Upper lobe of right lung (tissue), 1 donor: Measurements from ENCODE around the gene MYO18B. TPM values are rescaled to one million over a fixed set of nuclear protein-coding genes. Genes with fewer than 3 reads are reported as not detected.

Source experiments
- ATAC-seq: fragments of 200-7000 bp; cut with Tn5 transposase; one replicate; pipeline ENCODE4 v1.9.1; 2020; ENCODE audit warnings: mild to moderate bottlenecking, moderate library complexity
- DNase-seq: peaks from one replicate; pipeline ENCODE4 v3.0.0-alpha.2; 2020
- H3K27ac ChIP-seq: fragments of 200-600 bp; one replicate; pipeline ENCODE4 v1.8.0; 2022
- H3K27me3 ChIP-seq: fragments of 200-600 bp; one replicate; pipeline ENCODE4 v1.8.0; 2022; ENCODE audit warnings: mild to moderate bottlenecking
- H3K36me3 ChIP-seq: fragments of 200-600 bp; one replicate; pipeline ENCODE4 v1.8.0; 2022
- H3K4me1 ChIP-seq: fragments of 200-600 bp; one replicate; pipeline ENCODE4 v1.8.0; 2022
- H3K4me3 ChIP-seq: fragments of 200-600 bp; one replicate; pipeline ENCODE4 v1.8.0; 2022; ENCODE audit warnings: mild to moderate bottlenecking
- H3K9me3 ChIP-seq: fragments of 200-600 bp; one replicate; pipeline ENCODE4 v1.8.0; 2022
- intact Hi-C: fragments of 100-400 bp; cut with DNase I; formaldehyde crosslinking; loops from one replicate; pipeline ENCODE4 v1.11.0; 2022
- total RNA-seq: library from RNA; stranded (reverse); fragmentation: NEBNext Ultra II Directional; extraction: Animal tissue kit (Norgen Biotek cat#: 25700); gene quantifications from one replicate; pipeline ENCODE4 v1.2.1, GENCODE V29; 2021
- TF ChIP-seq, protein P1 (sequence below): fragments of 200-600 bp; IDR thresholded peaks from one replicate; pipeline ENCODE4 v1.8.0; 2022; ENCODE audit warnings: antibody characterized with exemption
- donor health status: DM: no; HTN: yes; CAD: no; lungs with severe emphysema.

The MYO18B gene
- total RNA-seq, 1 donor from 2014 or later = 0.14 TPM

DNA sequence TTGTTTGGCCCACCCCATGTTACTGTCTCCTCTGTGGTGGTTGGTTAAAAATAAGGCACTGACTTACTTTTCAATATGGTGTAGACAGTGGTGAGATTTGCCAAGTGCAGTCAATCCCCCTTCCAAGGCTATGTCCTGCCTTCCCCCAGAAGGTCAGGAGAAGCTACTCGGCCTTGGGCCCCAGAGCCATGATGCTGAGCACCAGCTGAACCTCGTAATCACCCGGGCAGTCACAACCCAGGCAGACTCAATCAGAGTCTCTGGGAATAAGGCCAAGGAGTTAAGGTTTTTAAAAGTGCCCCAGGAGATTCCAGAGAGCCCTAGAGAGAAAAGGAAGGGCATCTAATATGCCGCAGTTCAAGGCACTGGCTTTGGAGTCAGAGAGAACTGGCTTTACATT is 23.8 kb downstream of the MYO18B start:
- ATAC-seq (no peak), DNase-seq (no peak)
- TF ChIP-seq, protein P1, sequence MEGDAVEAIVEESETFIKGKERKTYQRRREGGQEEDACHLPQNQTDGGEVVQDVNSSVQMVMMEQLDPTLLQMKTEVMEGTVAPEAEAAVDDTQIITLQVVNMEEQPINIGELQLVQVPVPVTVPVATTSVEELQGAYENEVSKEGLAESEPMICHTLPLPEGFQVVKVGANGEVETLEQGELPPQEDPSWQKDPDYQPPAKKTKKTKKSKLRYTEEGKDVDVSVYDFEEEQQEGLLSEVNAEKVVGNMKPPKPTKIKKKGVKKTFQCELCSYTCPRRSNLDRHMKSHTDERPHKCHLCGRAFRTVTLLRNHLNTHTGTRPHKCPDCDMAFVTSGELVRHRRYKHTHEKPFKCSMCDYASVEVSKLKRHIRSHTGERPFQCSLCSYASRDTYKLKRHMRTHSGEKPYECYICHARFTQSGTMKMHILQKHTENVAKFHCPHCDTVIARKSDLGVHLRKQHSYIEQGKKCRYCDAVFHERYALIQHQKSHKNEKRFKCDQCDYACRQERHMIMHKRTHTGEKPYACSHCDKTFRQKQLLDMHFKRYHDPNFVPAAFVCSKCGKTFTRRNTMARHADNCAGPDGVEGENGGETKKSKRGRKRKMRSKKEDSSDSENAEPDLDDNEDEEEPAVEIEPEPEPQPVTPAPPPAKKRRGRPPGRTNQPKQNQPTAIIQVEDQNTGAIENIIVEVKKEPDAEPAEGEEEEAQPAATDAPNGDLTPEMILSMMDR = no peak
- no peak overlapping the region for H3K27ac ChIP-seq
- no peaks in the 10 kb centered on the region for H3K36me3 ChIP-seq
- H3K4me3 ChIP-seq = no peak overlapping the region
- intact Hi-C loops = no loop called here
- H3K4me1 ChIP-seq = no peaks in the 10 kb centered on the region
- H3K9me3 ChIP-seq = peaks cover 12% of the 10 kb centered on the region
- no peaks in the 10 kb centered on the region for H3K27me3 ChIP-seq

DNA sequence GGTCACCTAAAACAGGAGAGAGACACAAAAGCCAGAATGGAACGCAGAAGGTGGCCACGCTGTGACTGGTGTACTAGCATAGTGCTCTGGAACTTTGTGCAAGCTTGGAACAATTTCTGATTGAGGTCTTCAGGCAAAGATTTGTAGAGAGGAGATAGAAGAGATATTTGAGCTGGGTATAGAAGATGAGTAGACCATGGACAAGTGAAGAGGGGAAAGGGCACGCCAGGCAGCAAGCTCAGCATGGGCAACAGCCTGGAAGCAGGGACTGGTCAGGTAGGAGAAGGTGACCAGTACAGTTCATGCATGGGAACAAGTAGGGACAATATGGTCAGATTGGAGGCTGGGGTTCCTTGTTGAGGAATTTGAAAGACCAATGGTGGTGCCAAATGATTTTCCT is 24.4 kb downstream of the MYO18B start:
- intact Hi-C loops = no loop called here
- Histone ChIP-seq H3K27ac (no peak overlapping the region), H3K4me3 (no peak overlapping the region), H3K4me1 (no peaks in the 10 kb centered on the region), H3K36me3 (no peaks in the 10 kb centered on the region), H3K9me3 (peaks cover 12% of the 10 kb centered on the region), H3K27me3 (no peaks in the 10 kb centered on the region)
- TF ChIP-seq, protein P1 = no peak
- DNase-seq (no peak), ATAC-seq (no peak)

DNA sequence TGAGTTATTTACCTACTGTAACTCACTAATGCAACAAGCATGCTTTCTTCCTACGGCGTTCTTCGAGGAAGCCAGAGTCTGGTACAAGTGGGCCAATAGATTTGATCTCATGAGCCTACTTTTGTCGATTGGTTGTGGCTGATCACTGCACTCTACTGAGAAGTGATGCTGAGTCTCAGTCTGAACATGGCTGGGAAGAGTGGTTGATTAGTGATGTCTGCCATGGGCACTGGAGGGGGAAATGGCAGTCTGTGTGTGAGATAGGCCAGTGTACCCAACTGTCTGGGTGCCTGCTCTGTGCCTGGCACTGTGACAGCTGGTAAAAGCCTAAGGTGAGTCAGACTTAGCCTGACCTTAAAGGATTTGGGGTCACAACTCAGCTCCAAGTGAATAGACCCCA is 28.3 kb downstream of the MYO18B start:
- Histone ChIP-seq H3K9me3 (peaks cover 12% of the 10 kb centered on the region), H3K36me3 (no peaks in the 10 kb centered on the region), H3K27me3 (no peaks in the 10 kb centered on the region), H3K27ac (no peak overlapping the region), H3K4me3 (no peak overlapping the region), H3K4me1 (no peaks in the 10 kb centered on the region)
- TF ChIP-seq, protein P1 = no peak
- DNase-seq (no peak), ATAC-seq (no peak)
- intact Hi-C loops = loop anchor here (10.0 kb wide), 1 partner anchor 306 kb away; no protein-coding TSS in a partner anchor

DNA sequence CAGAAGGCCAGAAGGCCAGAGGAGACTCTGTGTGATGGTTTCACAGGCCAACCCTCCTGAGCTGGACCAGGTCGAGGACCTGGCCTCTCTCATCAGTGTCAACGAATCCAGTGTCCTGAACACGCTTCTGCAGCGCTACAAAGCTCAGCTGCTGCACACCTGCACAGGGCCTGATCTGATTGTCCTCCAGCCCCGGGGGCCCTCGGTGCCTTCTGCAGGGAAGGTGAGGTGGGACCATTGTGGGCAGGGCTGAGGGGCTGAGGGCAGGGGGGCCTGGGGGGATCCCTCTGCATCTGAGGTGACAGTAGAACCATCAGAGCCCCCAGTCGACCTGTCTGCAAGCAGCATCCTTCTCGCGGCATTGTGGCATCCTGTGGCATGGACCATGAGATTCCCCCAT is 30.3 kb downstream of the MYO18B start:
- DNase-seq = no peak
- H3K4me1 ChIP-seq = no peaks in the 10 kb centered on the region
- intact Hi-C loops = loop anchor here (10.0 kb wide), 1 partner anchor 307 kb away; no protein-coding TSS in a partner anchor

DNA sequence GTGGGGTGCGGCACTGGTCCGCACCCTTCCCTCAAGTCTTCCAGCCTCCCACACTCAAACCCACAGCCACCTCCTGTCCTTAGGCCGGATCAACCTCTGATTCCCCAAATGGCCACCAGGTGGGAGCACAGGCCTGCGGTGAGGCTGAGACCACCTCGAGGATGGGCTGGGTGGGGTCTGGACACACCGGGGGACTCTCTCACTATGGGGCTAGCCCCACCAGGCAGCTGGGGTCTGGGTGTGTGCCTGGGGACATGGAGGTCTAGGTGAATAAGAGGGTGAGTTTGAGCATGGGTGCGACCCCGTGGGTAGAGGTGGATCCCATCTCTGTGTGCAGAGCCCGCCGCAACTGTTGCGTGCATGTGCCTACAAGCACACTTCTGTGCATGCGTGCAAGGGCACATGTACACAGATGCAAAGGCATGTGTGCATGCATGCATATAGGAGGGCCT is 32.6 kb downstream of the MYO18B start:
- TF ChIP-seq, protein P1 = no peak
- Histone ChIP-seq H3K4me1 (no peaks in the 10 kb centered on the region), H3K4me3 (no peak overlapping the region), H3K27ac (no peak overlapping the region), H3K27me3 (no peaks in the 10 kb centered on the region), H3K36me3 (no peaks in the 10 kb centered on the region), H3K9me3 (no peaks in the 10 kb centered on the region)
- ATAC-seq = peak; percentile 9
- intact Hi-C loops = loop anchor here (10.0 kb wide), 1 partner anchor 310 kb away; no protein-coding TSS in a partner anchor
- DNase-seq = no peak

More for the DNA sequence above, 30.3 kb downstream of the MYO18B start:
- Histone ChIP-seq H3K27ac (no peak overlapping the region), H3K36me3 (no peaks in the 10 kb centered on the region), H3K27me3 (no peaks in the 10 kb centered on the region), H3K9me3 (no peaks in the 10 kb centered on the region), H3K4me3 (no peak overlapping the region)
- no peak for ATAC-seq
- TF ChIP-seq, protein P1 = no peak

DNA sequence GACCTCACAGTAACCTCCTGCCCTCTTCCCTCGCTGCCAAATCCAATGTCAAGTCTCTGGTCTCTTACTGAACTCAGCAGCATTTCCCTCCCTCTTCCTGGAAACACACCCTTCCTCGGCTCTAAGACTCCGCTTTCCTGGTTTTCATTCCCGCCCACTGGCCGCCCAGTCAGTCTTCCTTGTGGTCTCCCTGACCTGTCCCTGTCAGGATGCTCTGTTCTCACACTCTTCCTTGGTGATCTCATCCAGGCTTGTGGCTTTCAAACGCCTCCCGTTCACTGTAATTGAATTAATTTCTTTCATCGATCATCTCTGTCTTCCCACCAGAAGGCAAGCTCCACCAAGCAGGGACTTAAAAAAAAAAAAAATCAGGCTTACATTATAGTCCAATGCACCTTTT is 33.5 kb downstream of the MYO18B start:
- intact Hi-C loops = loop anchor here (10.0 kb wide), 1 partner anchor 311 kb away; no protein-coding TSS in a partner anchor
- no peaks in the 10 kb centered on the region for H3K9me3 ChIP-seq
- no peaks in the 10 kb centered on the region for H3K36me3 ChIP-seq
- no peak overlapping the region for H3K27ac ChIP-seq
- no peak for DNase-seq
- no peaks in the 10 kb centered on the region for H3K4me1 ChIP-seq
- no peak overlapping the region for H3K4me3 ChIP-seq
- H3K27me3 ChIP-seq = no peaks in the 10 kb centered on the region
- no peak for ATAC-seq
- TF ChIP-seq, protein P1 = no peak
